D721Med (cell line): ENCODE measurements around the gene NT5E.
A peak's percentile ranks its signal among the peaks of the same experiment; 100 is the strongest.
"Not testable (repeated sequence)": the region's sequence is repeated elsewhere in the genome, so short reads cannot be mapped to it uniquely, and the experiment has no call there.

ENCODE experiments used
- DNase-seq: peaks from one replicate; pipeline ENCODE4 v3.0.0; 2011; ENCODE audit warnings: low spot score; ENCODE audit not compliant: insufficient read length
- FAIRE-seq: peaks from 2 replicates; lab custom pipeline; 2011; peaks lifted over from hg19 to GRCh38; lab: Jason Lieb, UNC
- CTCF ChIP-seq: IDR thresholded peaks from 2 replicates; pipeline ENCODE4 v1.5.1; 2012; ENCODE audit warnings: mild to moderate bottlenecking, control low read depth; ENCODE audit not compliant: insufficient read depth; ENCODE audit errors: missing control alignments

Gene NT5E

GRCh38 chr6:85449818-85450759 lies at the start of gene NT5E:
TSS of gene NT5E (plus strand) at chr6:85450083. CDS start at chr6:85450140, 57 bp downstream.
- FAIRE-seq (no peak), DNase-seq (peak; percentile 45)
- TF ChIP-seq CTCF, result no peak

- no peak for TF ChIP-seq CTCF
- FAIRE-seq (no peak), DNase-seq (no peak)
Measured at GRCh38 chr6:85400331-85400730, 49.6 kb upstream of the NT5E start.

GRCh38 chr6:85401186-85402021 lies 48.5 kb upstream of the NT5E start:
- no peak for TF ChIP-seq CTCF
- no peak for FAIRE-seq
- DNase-seq, result no peak

GRCh38 chr6:85402071-85402470 lies 47.8 kb upstream of the NT5E start:
- no peak for TF ChIP-seq CTCF
- no peak for FAIRE-seq
- DNase-seq, result no peak

- FAIRE-seq (no peak), DNase-seq (no peak)
- no peak for TF ChIP-seq CTCF
Measured at GRCh38 chr6:85402922-85403321, 47.0 kb upstream of the NT5E start.

- DNase-seq, result no peak
- FAIRE-seq, result no peak
- TF ChIP-seq CTCF, result no peak
Measured at GRCh38 chr6:85403331-85404015, 46.4 kb upstream of the NT5E start.

GRCh38 chr6:85404016-85404563 lies 45.8 kb upstream of the NT5E start:
- DNase-seq, FAIRE-seq: not testable (repeated sequence)
